HG03135 (cell line): ENCODE results near the gene ZNF396.

Experiments
- ATAC-seq: cut with Tn5 transposase; IDR thresholded peaks from one replicate; pipeline ENCODE4 v1.9.1; 2021; ENCODE audit warnings: mild to moderate bottlenecking, moderate library complexity; ENCODE audit not compliant: unreplicated experiment

ZNF396 gene

GRCh38 chr18:35376742-35377695, at the start of gene ZNF396:
Gene ZNF396, minus strand, starts transcription at chr18:35377337. Its CDS starts 3,045 bp downstream, at chr18:35374292.
- ATAC-seq, result peak; percentile 67

GRCh38 chr18:35426786-35427185, 49.6 kb upstream of the ZNF396 start:
- ATAC-seq, result no peak

- no peak for ATAC-seq
Observed at GRCh38 chr18:35424356-35424755, 47.2 kb upstream of the ZNF396 start.

DNA sequence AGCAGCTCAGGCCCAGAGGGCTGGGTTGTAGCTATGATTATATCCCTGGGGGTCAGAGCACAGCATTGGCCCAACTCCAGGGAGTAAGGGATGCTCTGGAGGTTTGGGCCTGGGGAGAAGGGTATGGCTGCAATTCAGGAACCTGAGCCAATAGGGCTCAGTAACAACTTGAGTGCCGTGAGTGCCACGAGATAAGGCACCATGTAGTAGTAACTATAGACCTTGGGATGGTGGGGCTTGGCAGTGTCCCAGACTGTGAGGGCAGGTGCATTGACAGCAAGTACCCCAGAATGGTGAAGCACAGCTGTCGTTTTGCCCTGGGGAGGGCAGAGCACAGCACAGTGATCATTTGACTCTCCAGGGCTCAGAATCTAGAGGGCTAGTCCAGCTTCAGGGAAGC, 45.1 kb upstream of the ZNF396 start:
- ATAC-seq, result no peak

- ATAC-seq, result no peak
Observed at GRCh38 chr18:35418610-35419009, 41.5 kb upstream of the ZNF396 start.

GRCh38 chr18:35417223-35417622, 40.1 kb upstream of the ZNF396 start:
- ATAC-seq, result no peak

- ATAC-seq, result no peak
Observed at GRCh38 chr18:35415511-35416073, 38.5 kb upstream of the ZNF396 start.

GRCh38 chr18:35413163-35413511, 36.0 kb upstream of the ZNF396 start:
- ATAC-seq, result no peak

GRCh38 chr18:35411625-35412351, 34.7 kb upstream of the ZNF396 start:
- ATAC-seq, result no peak

DNA sequence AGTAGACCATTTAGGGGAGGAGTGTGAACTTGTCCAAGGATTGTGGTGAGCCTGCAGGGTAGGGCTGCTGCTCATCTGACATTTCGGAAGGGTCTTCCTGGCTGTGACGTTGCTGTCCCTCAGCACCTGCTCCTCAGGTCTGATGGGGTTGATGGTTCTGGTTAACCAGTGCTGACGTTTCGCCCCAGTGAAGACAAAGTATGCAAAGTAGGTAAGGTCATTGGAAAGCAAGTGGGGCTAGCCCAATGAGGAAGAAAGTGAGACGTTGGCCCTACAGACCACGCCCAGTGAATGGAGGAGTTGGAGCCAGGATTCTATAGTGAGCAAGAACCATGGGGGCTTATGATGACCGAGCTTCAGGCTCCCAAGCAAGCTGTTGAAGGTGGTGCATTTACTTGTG, 33.4 kb upstream of the ZNF396 start:
- ATAC-seq, result peak; percentile 57

DNA sequence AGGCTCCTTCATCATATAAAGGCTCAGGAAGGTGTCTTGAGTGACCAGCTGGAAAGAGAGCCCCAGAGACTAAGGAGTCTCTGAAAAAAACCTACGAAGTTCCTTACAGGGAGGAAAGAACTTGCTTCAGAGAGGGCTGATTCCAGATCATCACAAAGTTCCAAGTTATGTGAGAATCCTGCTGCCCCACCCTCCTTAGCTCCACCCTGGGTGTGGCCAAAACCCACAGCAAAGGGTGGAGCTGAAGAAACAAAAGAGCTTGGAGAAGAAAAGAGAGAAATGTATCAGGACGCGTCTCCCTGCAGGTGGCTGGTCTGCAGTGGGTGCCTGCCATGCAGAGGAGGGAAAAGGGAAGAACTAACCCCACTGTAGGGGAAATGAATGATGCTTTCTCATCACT, 32.8 kb upstream of the ZNF396 start:
- ATAC-seq, result no peak

- ATAC-seq, result no peak
Observed at GRCh38 chr18:35408843-35409261, 31.7 kb upstream of the ZNF396 start.

DNA sequence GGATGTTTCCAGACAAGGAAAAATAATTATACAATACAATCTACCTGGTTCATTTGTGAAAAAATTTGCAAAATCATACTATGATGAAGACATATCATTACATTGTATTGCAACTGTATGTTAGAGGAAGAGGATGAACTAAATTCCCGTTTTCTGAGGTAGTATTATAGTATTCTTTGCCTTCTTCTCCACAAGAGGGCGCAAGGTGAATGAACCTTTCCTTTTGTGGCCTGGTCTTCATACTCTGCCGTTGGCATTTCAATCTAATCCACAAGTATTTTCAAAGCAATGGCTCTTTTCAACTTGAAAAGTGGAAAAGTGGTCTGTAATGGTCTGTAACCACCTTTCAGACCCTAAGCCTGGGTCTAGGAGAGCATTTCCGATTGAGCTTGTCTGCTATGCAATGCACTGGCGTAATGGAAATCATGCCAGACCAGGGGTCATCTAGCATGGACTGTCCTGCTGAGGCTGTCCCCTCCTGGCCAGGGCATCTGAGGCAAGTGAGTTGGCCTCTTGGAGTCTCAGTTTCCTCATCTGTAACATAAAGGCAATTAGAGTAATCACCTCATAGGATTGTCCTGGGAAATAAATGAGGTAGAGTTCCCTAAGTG, 30.8 kb upstream of the ZNF396 start:
- peak; percentile 60 for ATAC-seq

- ATAC-seq, result no peak
Observed at GRCh38 chr18:35406666-35407065, 29.5 kb upstream of the ZNF396 start.

DNA sequence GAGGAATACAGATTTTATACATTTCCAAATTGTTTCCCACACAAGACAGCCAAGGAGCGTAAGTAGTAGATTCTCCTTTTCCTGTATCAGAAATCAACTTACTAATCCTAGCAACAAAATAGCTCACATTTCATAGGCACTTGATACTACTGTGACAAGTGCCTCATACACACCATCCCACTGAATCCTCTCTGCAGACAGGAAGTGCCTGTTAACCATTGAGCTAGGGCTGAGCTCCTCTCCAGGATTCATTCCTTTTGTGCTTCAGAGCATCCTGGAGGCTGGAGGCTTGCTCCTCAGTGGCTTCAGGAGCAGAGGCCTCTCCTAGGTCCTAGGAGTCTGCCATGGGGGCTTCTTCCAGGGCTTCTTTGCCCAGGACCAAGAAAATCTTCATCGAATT, 20.8 kb upstream of the ZNF396 start:
- no peak for ATAC-seq

DNA sequence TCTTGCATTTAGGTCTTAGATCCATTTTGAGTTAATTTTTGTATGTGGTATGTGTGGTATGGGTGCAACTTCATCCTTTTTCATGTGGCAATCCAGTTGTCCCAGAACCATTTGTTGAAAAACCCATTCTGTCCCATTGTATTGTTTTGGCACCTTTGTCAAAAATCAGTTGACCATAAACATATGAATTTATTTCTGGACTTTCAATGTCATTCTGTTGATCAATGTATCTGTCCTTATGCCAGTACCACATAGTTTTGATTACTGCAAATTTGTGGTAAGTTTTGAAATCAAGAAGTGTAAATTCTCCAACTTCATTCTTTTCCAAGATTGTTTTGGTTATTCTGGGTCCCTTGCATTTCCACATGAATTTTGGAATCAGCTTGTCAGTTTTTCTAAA, 16.6 kb upstream of the ZNF396 start:
- no peak for ATAC-seq

- ATAC-seq, result no peak
Observed at GRCh38 chr18:35392375-35392774, 15.2 kb upstream of the ZNF396 start.

DNA sequence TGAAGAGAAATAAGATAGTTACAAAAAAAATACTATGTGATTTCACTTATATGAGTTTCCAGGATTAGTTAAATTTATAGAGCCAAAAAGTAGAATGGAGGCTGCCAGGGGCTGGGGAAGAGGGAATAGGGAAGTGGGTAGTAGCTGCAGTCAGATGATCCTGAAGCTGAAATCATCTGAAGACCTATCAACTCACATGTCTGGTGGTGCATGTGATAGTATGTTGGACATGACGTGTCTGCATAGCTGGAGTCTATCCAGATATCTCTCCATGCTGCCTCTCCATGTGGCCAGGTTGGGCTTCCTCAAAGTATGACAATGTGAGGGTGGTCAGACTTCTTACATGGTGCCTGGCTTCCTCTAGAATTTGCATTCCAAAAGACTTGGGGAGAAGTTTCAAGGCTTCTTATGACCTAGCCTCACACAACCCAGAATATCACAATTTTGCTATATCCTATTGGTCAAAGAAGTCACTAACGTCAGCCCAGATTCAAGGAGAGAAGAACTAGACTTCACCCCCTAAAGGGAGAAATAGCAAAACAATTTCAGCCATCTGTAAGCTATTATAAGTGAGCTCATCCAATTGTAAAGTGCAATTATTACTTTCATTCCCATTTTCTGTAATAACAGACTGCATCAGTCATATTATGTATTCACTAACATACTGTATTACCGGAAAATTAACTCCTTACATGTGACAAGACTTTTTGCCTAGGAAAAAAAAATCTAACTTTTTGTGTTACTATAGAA, 14.0 kb upstream of the ZNF396 start:
- ATAC-seq, result no peak

GRCh38 chr18:35389095-35389618, 12.0 kb upstream of the ZNF396 start:
- no peak for ATAC-seq

DNA sequence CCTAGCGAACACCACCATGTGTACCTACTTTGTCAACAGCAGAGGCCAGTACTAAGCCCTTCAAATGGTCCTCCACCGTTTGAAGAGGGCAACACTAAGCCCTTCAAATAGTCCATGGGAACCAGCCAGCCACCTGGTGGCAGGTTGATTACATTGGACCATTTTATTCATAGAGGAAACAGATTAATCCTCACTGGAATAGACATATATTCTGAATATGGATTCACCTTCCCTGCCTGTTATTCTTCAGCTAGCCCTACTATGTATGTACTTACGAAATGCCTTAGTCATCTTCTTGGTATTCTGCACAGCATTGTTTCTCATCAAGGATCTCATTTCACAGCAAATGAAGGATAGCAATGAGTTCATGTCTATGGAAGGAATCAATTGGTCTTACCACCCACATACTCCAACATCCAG, 10.0 kb upstream of the ZNF396 start:
- peak; percentile 20 for ATAC-seq
